H1 (cell line): ENCODE measurements around the gene P2RY14. TPM values are rescaled to one million over a fixed set of nuclear protein-coding genes. Genes with fewer than 3 reads are reported as not detected.

ENCODE experiments used
- CTCF ChIA-PET: fragments of 300-600 bp; sonication (Branson Sonifier 250); formaldehyde crosslinking; loops from one replicate; lab custom pipeline; 2021; ENCODE audit not compliant: partially characterized antibody; lab: Charles Lee
- POLR2A ChIA-PET: fragments of 300-600 bp; sonication (Branson Sonifier 250); formaldehyde crosslinking; loops from one replicate; lab custom pipeline; 2021; ENCODE audit warnings: inconsistent platforms; ENCODE audit not compliant: partially characterized antibody; lab: Charles Lee
- DNase-seq, 2 experiments: peaks; one replicate each; pipeline versions ENCODE4 v3.0.0 to v3.0.0-alpha.2; 2010 to 2022; ENCODE audit warnings: low spot score in 2 of 2, low read depth in 1 of 2, mixed read lengths in 1 of 2
- FAIRE-seq: peaks from 2 replicates; lab custom pipeline; 2011; peaks lifted over from hg19 to GRCh38; lab: Jason Lieb, UNC
- H2AFZ ChIP-seq: 2 replicates; pipeline ENCODE4 v1.8.1; 2012; ENCODE audit warnings: low read length, inconsistent platforms
- H2AK5ac ChIP-seq: 2 replicates; pipeline ENCODE4 v1.6.1; 2013; ENCODE audit warnings: low read depth, low read length
- H2BK120ac ChIP-seq: replicated peaks from 2 replicates; pipeline ENCODE3; 2013; ENCODE audit warnings: low read depth, low read length, inconsistent platforms
- H2BK12ac ChIP-seq: 2 replicates; pipeline ENCODE4 v1.6.1; 2013; ENCODE audit warnings: low read depth, low read length
- H2BK15ac ChIP-seq: 2 replicates; pipeline ENCODE4 v1.6.1; 2013; ENCODE audit warnings: low read length
- H2BK20ac ChIP-seq: 2 replicates; pipeline ENCODE4 v1.6.1; 2013; ENCODE audit warnings: low read length
- H2BK5ac ChIP-seq: 2 replicates; pipeline ENCODE4 v1.6.1; 2013; ENCODE audit warnings: low read depth, low read length
- H3K14ac ChIP-seq: 2 replicates; pipeline ENCODE4 v1.6.1; 2013; ENCODE audit warnings: inconsistent platforms; ENCODE audit not compliant: insufficient read length
- H3K18ac ChIP-seq: 2 replicates; pipeline ENCODE4 v1.6.1; 2013; ENCODE audit warnings: low read length; ENCODE audit errors: extremely low read depth
- H3K23ac ChIP-seq: 2 replicates; pipeline ENCODE4 v1.6.1; 2013; ENCODE audit warnings: inconsistent platforms; ENCODE audit not compliant: insufficient read length
- H3K23me2 ChIP-seq: 2 replicates; pipeline ENCODE4 v1.6.1; 2013; ENCODE audit warnings: low read depth, low read length
- H3K27ac ChIP-seq: 2 replicates; pipeline ENCODE4 v1.6.1; 2011; ENCODE audit warnings: low read depth, low read length, inconsistent platforms
- H3K27me3 ChIP-seq, 4 experiments: replicated peaks in 1 of 4; 1 replicate in 1 of 4; 2 replicates in 3 of 4; pipeline versions ENCODE4 v1.6.1 to v1.8.1; 2011 to 2013; ENCODE audit warnings: low read length in 3 of 4, mild to moderate bottlenecking in 3 of 4, inconsistent platforms in 2 of 4, mixed read lengths in 2 of 4, moderate library complexity in 1 of 4; ENCODE audit not compliant: control insufficient read depth in 3 of 4, insufficient read depth in 3 of 4; ENCODE audit errors: extremely low read depth in 1 of 4
- H3K36me3 ChIP-seq, 4 experiments: 2 replicates each; pipeline versions ENCODE4 v1.6.1 to v1.8.1; 2011 to 2013; ENCODE audit warnings: mild to moderate bottlenecking in 4 of 4, low read length in 3 of 4, moderate library complexity in 2 of 4, control low read depth in 1 of 4, inconsistent platforms in 1 of 4; ENCODE audit not compliant: insufficient read depth in 4 of 4, control insufficient read depth in 2 of 4
- H3K4ac ChIP-seq: replicated peaks from 2 replicates; pipeline ENCODE3; 2013; ENCODE audit warnings: low read length, low read depth, mixed read lengths, inconsistent platforms; ENCODE audit not compliant: insufficient read length
- H3K4me1 ChIP-seq, 4 experiments: replicated peaks in 1 of 4; 1 replicate in 1 of 4; 2 replicates in 3 of 4; pipeline versions ENCODE4 v1.6.1 to v1.8.1; 2011 to 2013; ENCODE audit warnings: low read length in 3 of 4, inconsistent platforms in 2 of 4, mixed read lengths in 1 of 4; ENCODE audit not compliant: insufficient read depth in 4 of 4, control insufficient read depth in 3 of 4
- H3K4me2 ChIP-seq, 2 experiments: 2 replicates each; pipeline versions ENCODE4 v1.6.1 to v1.8.1; 2011 to 2013; ENCODE audit warnings: low read depth in 2 of 2, low read length in 2 of 2, control low read depth in 1 of 2, inconsistent platforms in 1 of 2, mild to moderate bottlenecking in 1 of 2; ENCODE audit not compliant: insufficient read depth in 1 of 2
- H3K4me3 ChIP-seq, 4 experiments: fragments of 200-600, 300-600 bp in 1 of 4; sonication (generic), shearing (Covaris generic), sonication (Bioruptor Twin) in 1 of 4; 2 replicates each; pipeline versions ENCODE4 v1.5.1 to v1.8.1; 2011 to 2016; ENCODE audit warnings: low read length in 4 of 4, low read depth in 3 of 4, control low read depth in 2 of 4, inconsistent platforms in 2 of 4, mild to moderate bottlenecking in 2 of 4, mixed read lengths in 1 of 4, moderate library complexity in 1 of 4; ENCODE audit not compliant: insufficient read depth in 2 of 4; ENCODE audit errors: extremely low read depth in 1 of 4
- H3K56ac ChIP-seq: replicated peaks from 2 replicates; pipeline ENCODE3; 2013; ENCODE audit warnings: low read depth, mild to moderate bottlenecking, mixed read lengths, low read length, inconsistent platforms; ENCODE audit not compliant: insufficient read length
- H3K79me1 ChIP-seq: 2 replicates; pipeline ENCODE4 v1.6.1; 2013; ENCODE audit warnings: low read depth, low read length, control low read depth
- H3K79me2 ChIP-seq, 2 experiments: 2 replicates each; pipeline versions ENCODE4 v1.6.1 to v1.8.1; 2012 to 2013; ENCODE audit warnings: low read length in 2 of 2, mild to moderate bottlenecking in 2 of 2, inconsistent platforms in 1 of 2; ENCODE audit not compliant: insufficient read depth in 2 of 2, control insufficient read depth in 1 of 2
- H3K9ac ChIP-seq, 4 experiments: replicated peaks in 1 of 4; 1 replicate in 1 of 4; 2 replicates in 3 of 4; pipeline versions ENCODE4 v1.6.1 to v1.8.1; 2011 to 2013; ENCODE audit warnings: low read depth in 3 of 4, low read length in 3 of 4, control low read depth in 2 of 4, mild to moderate bottlenecking in 2 of 4, moderate library complexity in 2 of 4, inconsistent platforms in 1 of 4; ENCODE audit errors: extremely low read depth in 1 of 4
- H3K9me3 ChIP-seq, 2 experiments: 2 replicates each; pipeline versions ENCODE4 v1.6.1 to v1.8.1; 2012 to 2013; ENCODE audit warnings: mild to moderate bottlenecking in 2 of 2, moderate library complexity in 2 of 2, control low read depth in 1 of 2, inconsistent platforms in 1 of 2, low read depth in 1 of 2, low read length in 1 of 2, mixed read lengths in 1 of 2; ENCODE audit not compliant: insufficient read depth in 2 of 2
- H4K20me1 ChIP-seq, 2 experiments: replicated peaks in 1 of 2; 2 replicates each; pipeline versions ENCODE3 to v1.8.1; 2011 to 2013; ENCODE audit warnings: inconsistent platforms in 2 of 2, low read length in 2 of 2, mild to moderate bottlenecking in 1 of 2; ENCODE audit not compliant: insufficient read depth in 2 of 2, control insufficient read depth in 1 of 2
- H4K5ac ChIP-seq: 2 replicates; pipeline ENCODE4 v1.6.1; 2013; ENCODE audit warnings: low read length, low read depth, mixed read lengths, inconsistent platforms; ENCODE audit not compliant: insufficient read length
- H4K8ac ChIP-seq: 2 replicates; pipeline ENCODE4 v1.8.0; 2013; ENCODE audit warnings: mild to moderate bottlenecking, moderate library complexity, low read length, inconsistent platforms; ENCODE audit not compliant: insufficient read depth; ENCODE audit errors: extremely low read depth
- H4K91ac ChIP-seq: replicated peaks from 2 replicates; pipeline ENCODE3; 2013; ENCODE audit warnings: low read length, mixed read lengths, inconsistent platforms; ENCODE audit not compliant: insufficient read length
- POLR2AphosphoS5 ChIP-seq: IDR thresholded peaks from 2 replicates; pipeline ENCODE4 v1.6.1; 2011; ENCODE audit warnings: low read depth, low read length
- SP1 ChIP-seq: IDR thresholded peaks from 2 replicates; pipeline ENCODE4 v1.6.1; 2011; ENCODE audit warnings: low read depth, low read length
- WGBS, 2 experiments: shearing (Covaris generic) in 1 of 2; methylation state at CpG; one replicate each; pipeline versions ENCODE4 v1.1.6 to v1.1.7; 2013 to 2015; ENCODE audit warnings: low lambda C conversion rate in 2 of 2, mixed read lengths in 2 of 2, inconsistent platforms in 1 of 2, low coverage in 1 of 2, missing lambda C conversion rate in 1 of 2; ENCODE audit not compliant: insufficient replicate concordance in 2 of 2, insufficient coverage in 1 of 2, insufficient read length in 1 of 2; ENCODE audit errors: extremely low coverage in 1 of 2, missing lambda C conversion rate in 1 of 2; 5-methylcytosine and 5-hydroxymethylcytosine counted together
- polyA plus RNA-seq, 7 experiments: library from polyadenylated mRNA; depleted of rRNA in 3 of 7; stranded (reverse) in 5 of 7; unstranded in 2 of 7; fragments of >200 nt in 5 of 7; fragments of 200-250 nt in 2 of 7; gene quantifications; 1 replicate in 5 of 7; 2 replicates in 1 of 7; 4 replicates in 1 of 7; pipeline versions ENCODE4 v1.2.1 to v1.2.3, GENCODE V29; 2011 to 2013; ENCODE audit warnings: missing spikeins in 2 of 7, mixed read lengths in 2 of 7
- total RNA-seq: library from RNA; stranded (reverse); fragmentation: NEBNext Ultra II Directional; extraction: Animal tissue kit (Norgen Biotek cat#: 25700); gene quantifications from 2 replicates; pipeline ENCODE4 v1.2.1, GENCODE V29; 2021

The P2RY14 gene
- total and polyA plus RNA-seq, 2 of the 8 experiments (the other 6 are each of a cell fraction or from before 2014, with no cell fraction given): not detected

DNA sequence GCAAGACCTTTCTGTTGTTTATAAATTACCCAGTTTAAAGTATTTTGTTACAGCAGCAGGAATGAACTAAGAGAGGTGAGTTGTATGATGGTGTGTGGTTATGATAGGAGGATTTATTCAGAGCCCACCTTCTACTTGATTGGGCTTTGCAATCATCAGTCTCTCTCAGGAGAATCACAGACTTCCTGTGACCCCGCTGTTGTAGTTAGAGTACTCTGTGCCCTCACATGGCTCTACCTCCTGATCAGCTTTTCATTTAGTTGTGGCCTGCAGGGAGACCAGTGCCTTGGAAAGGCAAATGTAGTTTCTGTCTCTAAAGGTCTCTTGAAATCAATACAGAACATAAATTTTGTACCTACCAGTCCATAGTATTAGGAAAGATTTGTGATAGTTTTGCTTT, 7.6 kb upstream of the P2RY14 start:
- no peak overlapping the region for H3K14ac ChIP-seq
- no peak overlapping the region for H2BK12ac ChIP-seq
- no peak for TF ChIP-seq SP1
- 0 out of 2 replicates have a peak, but pooled peaks have one; percentile 34 for TF ChIP-seq POLR2AphosphoS5

More for the DNA sequence above, 7.6 kb upstream of the P2RY14 start:
- no peaks in the 10 kb centered on the region for H3K79me1 ChIP-seq
- no peak overlapping the region for H3K4me3 ChIP-seq
- no peaks in the 10 kb centered on the region for H3K27me3 ChIP-seq
- no peaks in the 10 kb centered on the region for H3K79me2 ChIP-seq
- H4K91ac ChIP-seq: no peak overlapping the region
- no peak overlapping the region for H4K5ac ChIP-seq
- H3K23ac ChIP-seq: no peak overlapping the region
- H3K4ac ChIP-seq: no peak overlapping the region
- H3K23me2 ChIP-seq: no peaks in the 10 kb centered on the region
- ChIA-PET CTCF (interaction anchor here (0.8 to 6.5 kb wide), 9 partner anchors 8 to 118 kb away, joined by 3 to 60 read pairs (median 5); partner anchors contain the start of genes GPR87 and P2RY14), POLR2A (no interaction called here)
- no peak overlapping the region for H3K18ac ChIP-seq
- no peaks in the 10 kb centered on the region for H3K36me3 ChIP-seq
- H2BK120ac ChIP-seq: no peak overlapping the region
- H3K4me1 ChIP-seq: no peaks in the 10 kb centered on the region; a peak in 1 of 7 replicates
- H4K8ac ChIP-seq: no peak overlapping the region
- H3K27ac ChIP-seq: no peak overlapping the region
- no peaks in the 10 kb centered on the region for H3K9me3 ChIP-seq
- no peak overlapping the region for H2BK5ac ChIP-seq
- no peak overlapping the region for H3K9ac ChIP-seq
- FAIRE-seq: no peak
- no peak overlapping the region for H3K4me2 ChIP-seq
- 50% methylated on average over 1 of the region's 1 CpG; no CpG with 5 or more reads in 1 of the 2 experiments for WGBS, 2 experiments
- DNase-seq: no peak
- no peak overlapping the region for H2AK5ac ChIP-seq
- no peak overlapping the region for H2BK15ac ChIP-seq
- no peak overlapping the region for H3K56ac ChIP-seq
- no peak overlapping the region for H2AFZ ChIP-seq
- H4K20me1 ChIP-seq: no peaks in the 10 kb centered on the region
- no peak overlapping the region for H2BK20ac ChIP-seq
